Measurements from ENCODE around the gene SCYGR2.

The SCYGR2 gene

DNA sequence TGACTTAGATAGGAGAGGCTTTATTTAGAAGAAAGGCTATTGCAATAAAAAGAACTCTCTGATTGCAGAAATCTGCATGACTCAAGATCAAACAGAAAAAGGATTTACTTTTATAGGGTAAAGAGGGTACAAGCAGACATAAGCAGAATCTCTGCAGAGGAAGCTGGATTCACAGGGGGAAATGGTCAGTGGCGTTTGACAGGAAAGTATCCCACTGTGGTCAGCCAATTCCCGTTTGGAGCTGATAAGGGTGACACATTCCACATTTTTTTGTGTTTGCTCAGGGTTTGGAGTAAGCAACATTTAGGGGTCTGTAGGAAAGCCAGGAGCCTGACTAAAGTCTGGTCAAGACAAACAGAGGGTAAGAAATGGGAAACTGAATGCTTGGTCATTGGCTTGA lies 44.0 kb downstream of the SCYGR2 start:
- no peak overlapping the region for H3K4me2 ChIP-seq (ENCODE audit: low read length)
- no peaks in the 10 kb centered on the region for H3K9me3 ChIP-seq (ENCODE audit: low read length)
- H3K36me3 ChIP-seq (ENCODE audit: insufficient read depth, low read length), result no peaks in the 10 kb centered on the region
- H3K4me1 ChIP-seq (ENCODE audit: insufficient read depth, low read length, severe bottlenecking), result no peaks in the 10 kb centered on the region
- no peak overlapping the region for H3K27ac ChIP-seq (ENCODE audit: low read depth, low read length, poor library complexity, severe bottlenecking)
- no peaks in the 10 kb centered on the region; the same call in 1 of the 2 replicates for H3F3A ChIP-seq (ENCODE audit: insufficient read depth, low read length)
- no peak overlapping the region for H3K4me3 ChIP-seq (ENCODE audit: low read depth, low read length, poor library complexity, severe bottlenecking)
- H4K20me1 ChIP-seq (ENCODE audit: insufficient read depth, low read length), result no peaks in the 10 kb centered on the region
- no peak overlapping the region for H2AFZ ChIP-seq (ENCODE audit: low read length)
- TF ChIP-seq EZH2 (IDR thresholded peaks at IDR 0.05; ENCODE audit: borderline replicate concordance, low read length), result no peak
- TF ChIP-seq, protein P1, sequence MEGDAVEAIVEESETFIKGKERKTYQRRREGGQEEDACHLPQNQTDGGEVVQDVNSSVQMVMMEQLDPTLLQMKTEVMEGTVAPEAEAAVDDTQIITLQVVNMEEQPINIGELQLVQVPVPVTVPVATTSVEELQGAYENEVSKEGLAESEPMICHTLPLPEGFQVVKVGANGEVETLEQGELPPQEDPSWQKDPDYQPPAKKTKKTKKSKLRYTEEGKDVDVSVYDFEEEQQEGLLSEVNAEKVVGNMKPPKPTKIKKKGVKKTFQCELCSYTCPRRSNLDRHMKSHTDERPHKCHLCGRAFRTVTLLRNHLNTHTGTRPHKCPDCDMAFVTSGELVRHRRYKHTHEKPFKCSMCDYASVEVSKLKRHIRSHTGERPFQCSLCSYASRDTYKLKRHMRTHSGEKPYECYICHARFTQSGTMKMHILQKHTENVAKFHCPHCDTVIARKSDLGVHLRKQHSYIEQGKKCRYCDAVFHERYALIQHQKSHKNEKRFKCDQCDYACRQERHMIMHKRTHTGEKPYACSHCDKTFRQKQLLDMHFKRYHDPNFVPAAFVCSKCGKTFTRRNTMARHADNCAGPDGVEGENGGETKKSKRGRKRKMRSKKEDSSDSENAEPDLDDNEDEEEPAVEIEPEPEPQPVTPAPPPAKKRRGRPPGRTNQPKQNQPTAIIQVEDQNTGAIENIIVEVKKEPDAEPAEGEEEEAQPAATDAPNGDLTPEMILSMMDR (IDR thresholded peaks at IDR 0.05; ENCODE audit: low read length), result no peak
- no peak overlapping the region for H3K9ac ChIP-seq (ENCODE audit: low read length)
- no peaks in the 10 kb centered on the region for H3K27me3 ChIP-seq (ENCODE audit: insufficient read depth, low read length)
- H3K79me2 ChIP-seq (ENCODE audit: insufficient read depth, low read length), result no peaks in the 10 kb centered on the region
- H3K9me2 ChIP-seq (ENCODE audit: low read depth, low read length), result no peaks in the 10 kb centered on the region

DNA sequence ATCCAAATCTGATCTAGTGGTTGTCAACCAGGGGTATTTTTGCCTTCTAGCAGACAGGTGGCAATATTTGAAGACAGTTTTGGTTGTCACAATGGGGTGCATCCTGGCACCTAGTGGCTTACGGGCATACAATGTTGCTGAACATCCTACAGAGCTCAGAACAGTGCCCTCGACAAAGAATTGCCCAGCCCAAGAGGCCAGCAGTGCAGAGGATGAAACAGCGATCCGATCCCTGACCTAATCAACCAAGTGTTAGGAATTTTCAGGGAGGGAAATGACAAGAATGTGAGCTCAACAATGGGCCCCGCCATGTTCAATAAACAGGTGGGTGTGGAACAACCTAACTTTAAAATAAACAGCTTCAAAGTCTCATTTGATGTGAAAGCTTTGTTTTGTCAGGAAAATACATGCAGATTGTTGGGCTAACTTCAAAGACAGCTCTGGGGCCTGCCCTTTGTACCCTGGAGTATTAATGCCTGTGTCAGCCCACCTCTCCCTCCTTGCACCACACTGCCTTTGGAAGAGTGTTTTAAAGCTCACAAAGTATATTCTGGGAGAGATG lies 45.4 kb downstream of the SCYGR2 start:
- no peaks in the 10 kb centered on the region for H4K20me1 ChIP-seq (ENCODE audit: insufficient read depth, low read length)
- no peaks in the 10 kb centered on the region for H3K27me3 ChIP-seq (ENCODE audit: insufficient read depth, low read length)
- H3K4me2 ChIP-seq (ENCODE audit: low read length), result no peak overlapping the region
- no peaks in the 10 kb centered on the region for H3K79me2 ChIP-seq (ENCODE audit: insufficient read depth, low read length)
- no peaks in the 10 kb centered on the region for H3K9me3 ChIP-seq (ENCODE audit: low read length)
- H3K4me3 ChIP-seq (ENCODE audit: low read depth, low read length, poor library complexity, severe bottlenecking), result no peak overlapping the region
- TF ChIP-seq, protein P1 (IDR thresholded peaks at IDR 0.05; ENCODE audit: low read length), result no peak
- no peak for TF ChIP-seq EZH2 (IDR thresholded peaks at IDR 0.05; ENCODE audit: borderline replicate concordance, low read length)
- no peak overlapping the region for H2AFZ ChIP-seq (ENCODE audit: low read length)
- H3K9ac ChIP-seq (ENCODE audit: low read length), result no peak overlapping the region
- H3K4me1 ChIP-seq (ENCODE audit: insufficient read depth, low read length, severe bottlenecking), result no peaks in the 10 kb centered on the region
- H3K27ac ChIP-seq (ENCODE audit: low read depth, low read length, poor library complexity, severe bottlenecking), result no peak overlapping the region
- H3K9me2 ChIP-seq (ENCODE audit: low read depth, low read length), result no peaks in the 10 kb centered on the region
- H3F3A ChIP-seq (ENCODE audit: insufficient read depth, low read length), result no peaks in the 10 kb centered on the region; the same call in 1 of the 2 replicates
- no peaks in the 10 kb centered on the region for H3K36me3 ChIP-seq (ENCODE audit: insufficient read depth, low read length)

All from OCI-LY1 (cell line).